A549 (cell line): Measurements from ENCODE around the gene ZNF133.

Experiments used
- CHD2 ChIP-seq: fragments of 150-350 bp; IDR thresholded peaks from 2 replicates; pipeline ENCODE4 v1.6.1; 2014; ENCODE audit warnings: low read length; ENCODE audit not compliant: partially characterized antibody
- RAD21 ChIP-seq, 2 experiments: fragments of >200 bp in 1 of 2; sonication (Bioruptor Twin) in 1 of 2; formaldehyde crosslinking in 1 of 2; IDR thresholded peaks in 1 of 2; conservative IDR thresholded peaks in 1 of 2; 2 replicates in 1 of 2; 3 replicates in 1 of 2; pipeline ENCODE4 v1.6.1; 2012 to 2018; ENCODE audit warnings: inconsistent platforms in 1 of 2
- TF ChIP-seq, protein P1 (sequence below): fragments of 250-450 bp; sonication (Bioruptor Pico); IDR thresholded peaks from 2 replicates; pipeline ENCODE4 v1.5.0; 2021; ENCODE audit warnings: mild to moderate bottlenecking, moderate library complexity, borderline replicate concordance
- TF ChIP-seq, protein P2 (sequence below): fragments of 450-650 bp; IDR thresholded peaks from 2 replicates; pipeline ENCODE4 v1.6.1; 2014; ENCODE audit warnings: antibody characterized with exemption

DNA sequence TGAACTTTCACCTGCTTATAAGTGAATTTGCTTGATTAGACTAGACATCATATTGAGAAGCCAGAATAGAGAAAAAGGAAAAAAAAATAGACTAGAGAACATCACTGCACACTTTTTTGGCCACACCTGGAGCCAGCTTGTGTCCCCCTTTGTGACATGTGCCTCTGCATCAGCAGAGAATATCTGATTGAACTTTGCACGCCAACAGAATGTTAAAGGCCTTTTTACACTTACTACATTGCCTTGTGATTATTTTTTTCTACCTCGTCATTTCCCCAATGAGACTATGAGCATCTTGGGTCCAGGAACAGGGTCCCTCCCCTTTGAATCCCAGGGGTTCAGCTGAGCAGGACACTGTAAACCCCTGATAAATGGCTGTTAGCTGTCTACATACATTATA, 17.2 kb upstream of the ZNF133 start:
- TF ChIP-seq CHD2 = no peak
- TF ChIP-seq, protein P1, sequence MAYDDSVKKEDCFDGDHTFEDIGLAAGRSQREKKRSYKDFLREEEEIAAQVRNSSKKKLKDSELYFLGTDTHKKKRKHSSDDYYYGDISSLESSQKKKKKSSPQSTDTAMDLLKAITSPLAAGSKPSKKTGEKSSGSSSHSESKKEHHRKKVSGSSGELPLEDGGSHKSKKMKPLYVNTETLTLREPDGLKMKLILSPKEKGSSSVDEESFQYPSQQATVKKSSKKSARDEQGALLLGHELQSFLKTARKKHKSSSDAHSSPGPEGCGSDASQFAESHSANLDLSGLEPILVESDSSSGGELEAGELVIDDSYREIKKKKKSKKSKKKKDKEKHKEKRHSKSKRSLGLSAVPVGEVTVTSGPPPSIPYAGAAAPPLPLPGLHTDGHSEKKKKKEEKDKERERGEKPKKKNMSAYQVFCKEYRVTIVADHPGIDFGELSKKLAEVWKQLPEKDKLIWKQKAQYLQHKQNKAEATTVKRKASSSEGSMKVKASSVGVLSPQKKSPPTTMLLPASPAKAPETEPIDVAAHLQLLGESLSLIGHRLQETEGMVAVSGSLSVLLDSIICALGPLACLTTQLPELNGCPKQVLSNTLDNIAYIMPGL (CRISPR knock-in tag) = no peak
- no peak for TF ChIP-seq RAD21 (conservative IDR thresholded peaks at IDR 0.05 in 1 of 2, IDR thresholded peaks at IDR 0.05 in 1 of 2)
- TF ChIP-seq, protein P2, sequence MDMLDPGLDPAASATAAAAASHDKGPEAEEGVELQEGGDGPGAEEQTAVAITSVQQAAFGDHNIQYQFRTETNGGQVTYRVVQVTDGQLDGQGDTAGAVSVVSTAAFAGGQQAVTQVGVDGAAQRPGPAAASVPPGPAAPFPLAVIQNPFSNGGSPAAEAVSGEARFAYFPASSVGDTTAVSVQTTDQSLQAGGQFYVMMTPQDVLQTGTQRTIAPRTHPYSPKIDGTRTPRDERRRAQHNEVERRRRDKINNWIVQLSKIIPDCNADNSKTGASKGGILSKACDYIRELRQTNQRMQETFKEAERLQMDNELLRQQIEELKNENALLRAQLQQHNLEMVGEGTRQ = no peak
